Measurements from ENCODE around the gene CCDC134. TPM values are rescaled to one million over a fixed set of nuclear protein-coding genes. Genes with fewer than 3 reads are reported as not detected.

The CCDC134 gene
- total and polyA plus RNA-seq, 2 donors (not counting 1 experiment from before 2014, with no cell fraction given), result 3.0 to 13.7 TPM

- Histone ChIP-seq H3K4me1 (ENCODE audit: control insufficient read depth, extremely low read depth, insufficient read depth, low read length) (no peaks in the 10 kb centered on the region), H3K27ac (ENCODE audit: insufficient read depth, low read length) (no peak overlapping the region), H3K9ac (ENCODE audit: insufficient read depth, low read length) (no peak overlapping the region), H3K27me3 (ENCODE audit: control insufficient read depth, insufficient read depth, low read length) (no peaks in the 10 kb centered on the region), H3K4me3 (replicated peaks in 1 of 4; ENCODE audit: control extremely low read depth in 1 of 4, insufficient read depth in 1 of 4, low read depth in 3 of 4, low read length in 4 of 4) (no peak overlapping the region), H3K79me2 (ENCODE audit: control insufficient read depth, insufficient read depth, low read length) (no peaks in the 10 kb centered on the region), H3K36me3 (ENCODE audit: control insufficient read depth, insufficient read depth, low read length) (peaks cover 2% of the 10 kb centered on the region), H3K9me3 (ENCODE audit: control insufficient read depth, insufficient read depth, low read depth, low read length) (no peaks in the 10 kb centered on the region), H3K4me2 (ENCODE audit: extremely low read depth, insufficient read depth, low read length) (no peak overlapping the region), H4K20me1 (ENCODE audit: control insufficient read depth, extremely low read depth, insufficient read depth, low read length) (no peaks in the 10 kb centered on the region), H2AFZ (ENCODE audit: low read length) (no peak overlapping the region)
- no peak for TF ChIP-seq EZH2 (IDR thresholded peaks at IDR 0.05; ENCODE audit: low read length, missing control alignments)
- no peak for TF ChIP-seq CTCF (conservative IDR thresholded peaks at IDR 0.05 in 1 of 2, IDR thresholded peaks at IDR 0.05 in 1 of 2; ENCODE audit: low read depth in 1 of 2, low read length in 2 of 2)
- no peak for DNase-seq (ENCODE audit: low read depth in 2 of 2)
Measured at GRCh38 chr22:41816871-41817270, 16.4 kb downstream of the CCDC134 start.

- H2AFZ ChIP-seq (ENCODE audit: low read length), result no peak overlapping the region
- no peaks in the 10 kb centered on the region for H3K79me2 ChIP-seq (ENCODE audit: control insufficient read depth, insufficient read depth, low read length)
- peaks cover 2% of the 10 kb centered on the region for H3K36me3 ChIP-seq (ENCODE audit: control insufficient read depth, insufficient read depth, low read length)
- DNase-seq (ENCODE audit: low read depth in 2 of 2), result no peak
- H3K27me3 ChIP-seq (ENCODE audit: control insufficient read depth, insufficient read depth, low read length), result no peaks in the 10 kb centered on the region
- H4K20me1 ChIP-seq (ENCODE audit: control insufficient read depth, extremely low read depth, insufficient read depth, low read length), result no peaks in the 10 kb centered on the region
- H3K4me2 ChIP-seq (ENCODE audit: extremely low read depth, insufficient read depth, low read length), result no peak overlapping the region
- H3K27ac ChIP-seq (ENCODE audit: insufficient read depth, low read length), result no peak overlapping the region
- H3K9ac ChIP-seq (ENCODE audit: insufficient read depth, low read length), result no peak overlapping the region
- TF ChIP-seq EZH2 (IDR thresholded peaks at IDR 0.05; ENCODE audit: low read length, missing control alignments) (no peak), CTCF (conservative IDR thresholded peaks at IDR 0.05 in 1 of 2, IDR thresholded peaks at IDR 0.05 in 1 of 2; ENCODE audit: low read depth in 1 of 2, low read length in 2 of 2) (no peak)
- H3K4me3 ChIP-seq (replicated peaks in 1 of 4; ENCODE audit: control extremely low read depth in 1 of 4, insufficient read depth in 1 of 4, low read depth in 3 of 4, low read length in 4 of 4), result no peak overlapping the region
- no peaks in the 10 kb centered on the region for H3K4me1 ChIP-seq (ENCODE audit: control insufficient read depth, extremely low read depth, insufficient read depth, low read length)
- H3K9me3 ChIP-seq (ENCODE audit: control insufficient read depth, insufficient read depth, low read depth, low read length), result no peaks in the 10 kb centered on the region
Measured at GRCh38 chr22:41818011-41818410, 17.5 kb downstream of the CCDC134 start.

- TF ChIP-seq EZH2 (IDR thresholded peaks at IDR 0.05; ENCODE audit: low read length, missing control alignments), result no peak
- no peak for TF ChIP-seq CTCF (conservative IDR thresholded peaks at IDR 0.05 in 1 of 2, IDR thresholded peaks at IDR 0.05 in 1 of 2; ENCODE audit: low read depth in 1 of 2, low read length in 2 of 2)
- Histone ChIP-seq H3K4me1 (ENCODE audit: control insufficient read depth, extremely low read depth, insufficient read depth, low read length) (no peaks in the 10 kb centered on the region), H2AFZ (ENCODE audit: low read length) (no peak overlapping the region), H3K36me3 (ENCODE audit: control insufficient read depth, insufficient read depth, low read length) (no peaks in the 10 kb centered on the region), H3K4me3 (replicated peaks in 1 of 4; ENCODE audit: control extremely low read depth in 1 of 4, insufficient read depth in 1 of 4, low read depth in 3 of 4, low read length in 4 of 4) (no peak overlapping the region), H3K27ac (ENCODE audit: insufficient read depth, low read length) (no peak overlapping the region), H3K9me3 (ENCODE audit: control insufficient read depth, insufficient read depth, low read depth, low read length) (no peaks in the 10 kb centered on the region), H4K20me1 (ENCODE audit: control insufficient read depth, extremely low read depth, insufficient read depth, low read length) (no peaks in the 10 kb centered on the region), H3K9ac (ENCODE audit: insufficient read depth, low read length) (no peak overlapping the region), H3K79me2 (ENCODE audit: control insufficient read depth, insufficient read depth, low read length) (no peaks in the 10 kb centered on the region), H3K4me2 (ENCODE audit: extremely low read depth, insufficient read depth, low read length) (no peak overlapping the region), H3K27me3 (ENCODE audit: control insufficient read depth, insufficient read depth, low read length) (no peaks in the 10 kb centered on the region)
- no peak for DNase-seq (ENCODE audit: low read depth in 2 of 2)
Measured at GRCh38 chr22:41818596-41818995, 18.1 kb downstream of the CCDC134 start.
